Non-pigmented ciliary epithelial cell (primary cell): Measurements from ENCODE around the gene ZC3H7B.
"Not testable (repeated sequence)": the region's sequence is repeated elsewhere in the genome, so short reads cannot be mapped to it uniquely, and the experiment has no call there.

Experiments used
- DNase-seq: peaks from one replicate; pipeline ENCODE4 v3.0.0-alpha.2; 2010; ENCODE audit warnings: low read depth

Gene ZC3H7B

GRCh38 chr22:41382610-41383009, 81.3 kb downstream of the ZC3H7B start:
- no peak for DNase-seq

GRCh38 chr22:41383085-41383484, 81.8 kb downstream of the ZC3H7B start:
- DNase-seq: no peak

- DNase-seq: no peak
These were observed 82.8 kb downstream of the ZC3H7B start for GRCh38 chr22:41384128-41384527.

GRCh38 chr22:41387341-41387740, 86.0 kb downstream of the ZC3H7B start:
- DNase-seq: no peak

- DNase-seq: no peak
These were observed 92.7 kb downstream of the ZC3H7B start for GRCh38 chr22:41394012-41394356.

GRCh38 chr22:41395531-41396240, 94.4 kb downstream of the ZC3H7B start:
- DNase-seq: no peak

- no peak for DNase-seq
These were observed 96.0 kb downstream of the ZC3H7B start for GRCh38 chr22:41397143-41397811.

- no peak for DNase-seq
These were observed 97.6 kb downstream of the ZC3H7B start for GRCh38 chr22:41398921-41399320.

- DNase-seq: no peak
These were observed 100.7 kb downstream of the ZC3H7B start for GRCh38 chr22:41401781-41402648.

- DNase-seq: not testable (repeated sequence)
These were observed 101.5 kb downstream of the ZC3H7B start for GRCh38 chr22:41402851-41403250.

GRCh38 chr22:41403532-41404318, 102.4 kb downstream of the ZC3H7B start:
- DNase-seq: peak; percentile 40

GRCh38 chr22:41405588-41405987, 104.3 kb downstream of the ZC3H7B start:
- DNase-seq: no peak

- no peak for DNase-seq
These were observed 105.1 kb downstream of the ZC3H7B start for GRCh38 chr22:41406410-41406809.

GRCh38 chr22:41407433-41407832, 106.1 kb downstream of the ZC3H7B start:
- no peak for DNase-seq

- DNase-seq: no peak
These were observed 107.3 kb downstream of the ZC3H7B start for GRCh38 chr22:41408665-41409064.
